GM19043 (cell line): ENCODE data around the gene SLC25A39.
A peak's percentile ranks its signal among the peaks of the same experiment; 100 is the strongest.

ENCODE experiments used
- ATAC-seq: cut with Tn5 transposase; IDR thresholded peaks from one replicate; pipeline ENCODE4 v1.9.1; 2021; ENCODE audit warnings: low read depth; ENCODE audit not compliant: unreplicated experiment

The SLC25A39 gene

DNA sequence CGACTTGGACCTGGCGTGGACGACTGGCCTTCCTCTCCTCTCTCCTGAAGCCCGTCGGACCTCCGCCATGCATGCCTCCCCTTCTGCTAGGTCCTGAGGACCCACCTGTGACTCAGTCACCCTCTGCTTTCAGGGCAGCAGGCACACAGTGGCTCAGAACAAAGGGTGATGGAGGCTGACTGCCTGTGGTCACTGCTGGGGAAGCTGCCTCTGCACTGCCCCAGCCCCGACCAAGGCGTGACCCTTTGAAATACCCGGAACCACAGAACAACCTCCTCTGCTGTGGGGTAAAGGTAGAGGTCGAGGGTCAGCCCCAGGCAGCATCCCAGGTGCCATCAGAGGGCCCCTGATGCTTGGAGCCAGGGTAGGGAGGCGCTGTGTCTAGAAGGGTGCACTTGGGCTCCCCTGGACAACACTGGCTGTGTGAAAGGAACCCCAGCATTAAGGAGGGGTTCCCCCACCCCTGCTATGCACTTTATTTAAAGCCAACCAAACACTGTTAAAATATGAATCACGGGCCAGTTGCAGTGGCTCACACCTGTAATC, 44.2 kb downstream of the SLC25A39 start:
- ATAC-seq = no peak

GRCh38 chr17:44279666-44280391, 44.8 kb downstream of the SLC25A39 start:
- ATAC-seq = peak; percentile 66

DNA sequence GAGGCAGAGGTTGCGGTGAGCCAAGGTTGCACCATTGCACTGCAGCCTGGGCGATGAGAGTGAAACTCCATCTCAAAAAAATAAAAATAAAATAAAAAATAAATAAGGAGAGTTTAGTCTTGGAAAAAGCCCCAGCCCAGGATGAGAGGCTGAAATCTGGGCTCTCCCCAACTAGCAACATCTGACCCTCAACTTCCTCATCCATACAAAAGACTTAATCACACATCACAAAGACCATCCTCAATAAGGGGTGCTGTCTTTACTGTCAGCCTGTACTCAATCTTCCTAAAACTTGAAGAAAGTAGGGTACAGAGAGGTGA, 45.3 kb downstream of the SLC25A39 start:
- no peak for ATAC-seq

DNA sequence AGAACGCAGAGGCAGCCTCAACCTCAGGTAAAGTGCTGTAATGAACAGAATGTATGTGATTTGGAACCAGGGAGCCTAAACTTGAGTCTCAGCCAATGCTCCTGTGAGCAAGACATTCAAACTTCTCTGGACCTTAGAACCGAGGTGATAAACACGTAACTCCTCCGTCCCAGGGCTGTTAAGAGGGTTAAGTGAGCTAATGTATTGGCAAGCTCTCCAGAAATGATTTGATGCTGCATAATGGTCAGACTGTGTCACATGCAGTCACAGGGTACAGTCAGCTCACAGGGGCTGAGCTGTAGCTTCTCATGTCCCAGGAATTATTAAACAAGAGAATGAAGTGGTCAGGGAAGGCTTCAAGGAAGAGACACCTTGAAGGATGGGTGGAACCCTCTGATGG, 46.6 kb downstream of the SLC25A39 start:
- no peak for ATAC-seq

- ATAC-seq = no peak
Observed at GRCh38 chr17:44273607-44274006, 51.0 kb downstream of the SLC25A39 start.

- no peak for ATAC-seq
Observed at GRCh38 chr17:44272954-44273353, 51.7 kb downstream of the SLC25A39 start.

DNA sequence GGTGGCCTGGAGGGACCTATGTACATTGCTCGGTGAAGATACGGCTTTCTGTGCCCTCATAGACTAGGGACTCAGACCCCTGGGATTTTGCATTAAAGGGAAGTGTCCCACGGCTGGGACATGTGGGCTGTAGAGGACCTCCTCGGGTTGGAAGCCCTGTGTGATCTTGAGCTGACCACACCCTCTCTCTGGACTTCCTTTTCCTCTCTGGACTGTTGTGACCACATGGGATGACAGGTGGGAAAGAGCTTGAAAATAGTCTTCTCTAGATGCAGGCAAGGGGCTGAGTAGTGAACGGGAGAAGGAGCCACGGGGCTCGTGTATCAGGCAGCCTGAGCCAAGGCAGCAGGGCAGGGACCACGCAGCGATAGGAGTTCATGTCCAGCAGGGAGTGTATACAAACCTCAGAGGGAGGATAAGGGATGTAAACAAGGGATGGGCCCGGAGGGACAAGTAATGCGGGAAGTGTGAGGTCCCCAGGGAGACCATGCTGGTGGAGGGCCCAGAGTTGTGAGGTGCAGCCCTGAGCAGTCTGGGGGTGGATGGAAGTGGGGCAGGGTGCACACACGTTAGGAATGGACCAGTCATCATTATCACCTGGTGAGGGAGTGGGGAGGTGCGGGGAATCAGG, 52.2 kb downstream of the SLC25A39 start:
- ATAC-seq = no peak
